GM18502 (cell line): ENCODE data around the gene FAM9C.
"Not testable (repeated sequence)": the region's sequence is repeated elsewhere in the genome, so short reads cannot be mapped to it uniquely, and the experiment has no call there.

Source experiments
- ATAC-seq: cut with Tn5 transposase; IDR thresholded peaks from one replicate; pipeline ENCODE4 v1.9.1; 2021; ENCODE audit warnings: mild to moderate bottlenecking; ENCODE audit not compliant: unreplicated experiment, poor library complexity

The FAM9C gene

DNA sequence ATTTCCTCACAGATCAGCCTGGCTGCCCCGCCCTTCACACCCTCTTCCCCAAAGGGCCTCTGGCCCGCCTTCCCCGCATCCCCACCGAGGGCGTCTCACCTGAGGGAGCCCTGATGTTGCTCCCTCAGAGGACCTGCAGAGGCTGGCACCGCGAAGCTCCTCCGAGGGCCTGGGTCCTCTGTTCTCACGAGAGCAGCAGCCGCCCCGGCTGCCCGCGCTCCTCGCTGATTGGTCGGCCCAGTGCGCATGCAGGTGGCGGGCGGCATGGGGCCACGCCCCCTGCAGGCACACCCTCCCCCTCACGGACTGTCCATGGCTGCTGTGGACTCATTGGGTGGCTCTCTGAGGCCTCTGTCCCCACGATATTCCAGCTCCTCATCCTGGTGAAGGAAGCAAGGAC is at the start of gene FAM9C:
TSS of gene FAM9C (minus strand) at position 180 of the 400 bp plus-strand sequence. CDS start 831 bp downstream, outside the sequence.
- no peak for ATAC-seq

GRCh38 chrX:13093529-13094140 is 49.2 kb upstream of the FAM9C start:
- no peak for ATAC-seq

DNA sequence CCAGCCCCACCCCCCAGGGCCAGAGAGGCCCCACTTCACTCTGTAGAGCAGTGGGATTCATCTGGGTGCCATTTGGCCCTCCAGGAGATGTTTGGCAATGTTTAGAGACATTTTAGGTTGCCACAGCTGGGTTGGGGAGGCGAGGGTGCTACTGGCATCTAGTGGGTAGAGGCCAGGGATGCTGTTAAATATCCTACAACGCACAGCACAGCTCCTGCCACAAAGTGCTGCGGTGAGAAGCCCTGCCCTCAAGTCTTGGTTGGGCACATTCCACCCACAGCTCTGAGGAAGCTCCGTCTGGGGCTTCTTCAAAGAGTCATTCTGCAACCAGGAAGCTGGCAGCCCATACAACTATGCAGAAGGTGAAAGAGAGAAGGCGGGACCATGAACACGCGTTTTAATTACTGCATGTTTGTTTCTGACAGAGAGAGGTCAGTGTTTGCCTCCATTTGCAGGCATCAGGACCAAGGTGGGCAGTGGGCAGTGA is 48.1 kb upstream of the FAM9C start:
- ATAC-seq = peak; percentile 80

- no peak for ATAC-seq
These were observed 46.8 kb upstream of the FAM9C start for GRCh38 chrX:13091111-13091765.

DNA sequence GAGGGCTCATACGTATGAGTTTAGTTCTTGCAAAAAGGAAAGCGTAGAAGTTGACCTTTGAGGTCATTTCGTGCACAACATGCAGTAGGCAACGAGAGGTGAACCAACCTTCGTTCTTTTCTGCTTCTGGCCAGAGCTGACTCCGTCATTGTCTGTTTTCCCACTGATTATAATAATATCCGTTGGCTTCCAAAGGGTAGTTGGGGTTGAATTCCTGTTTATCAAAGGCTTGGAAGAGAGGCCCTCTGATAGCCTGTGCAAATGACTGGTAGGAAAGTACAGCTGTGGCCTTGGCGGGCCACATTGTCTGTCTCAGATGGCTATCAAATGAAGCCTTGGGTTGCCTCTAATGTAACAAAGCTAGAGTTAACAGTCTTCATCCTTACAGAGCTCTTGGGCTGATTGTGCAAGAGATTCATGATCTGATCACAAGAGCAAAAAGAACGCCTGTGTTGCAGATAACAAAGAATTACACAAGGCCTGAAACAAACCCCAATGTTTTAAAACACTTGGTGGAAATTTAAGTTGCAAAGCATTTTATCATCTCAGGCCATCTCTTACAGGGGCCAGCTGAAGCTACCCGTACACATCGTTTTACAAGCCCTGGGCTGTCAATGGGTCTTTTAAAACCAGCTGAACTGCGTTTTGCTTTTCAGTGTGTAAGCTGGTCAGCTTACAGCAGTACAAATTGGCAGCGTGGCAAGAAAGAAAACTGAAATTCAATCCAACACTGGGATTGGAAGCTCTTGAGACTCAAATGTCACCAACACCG is 46.1 kb upstream of the FAM9C start:
- no peak for ATAC-seq

- ATAC-seq = no peak
These were observed 45.6 kb upstream of the FAM9C start for GRCh38 chrX:13090027-13090338.

DNA sequence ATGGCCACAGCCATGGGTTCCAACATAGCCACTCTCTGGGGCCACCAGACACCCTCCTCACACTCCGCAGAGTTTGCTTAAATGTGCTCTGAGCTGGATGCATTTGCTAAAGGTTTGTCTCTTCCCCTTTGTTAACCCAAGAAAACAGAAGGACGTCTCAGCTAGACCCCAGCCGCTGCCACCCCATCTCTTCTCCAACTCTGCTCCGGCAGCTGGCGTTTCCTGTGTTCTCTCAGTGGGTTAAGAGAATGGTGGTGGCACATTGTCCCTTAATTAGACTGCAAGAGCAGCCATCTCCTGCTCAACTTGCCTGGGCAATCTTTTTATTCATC is 43.7 kb upstream of the FAM9C start:
- ATAC-seq = no peak

DNA sequence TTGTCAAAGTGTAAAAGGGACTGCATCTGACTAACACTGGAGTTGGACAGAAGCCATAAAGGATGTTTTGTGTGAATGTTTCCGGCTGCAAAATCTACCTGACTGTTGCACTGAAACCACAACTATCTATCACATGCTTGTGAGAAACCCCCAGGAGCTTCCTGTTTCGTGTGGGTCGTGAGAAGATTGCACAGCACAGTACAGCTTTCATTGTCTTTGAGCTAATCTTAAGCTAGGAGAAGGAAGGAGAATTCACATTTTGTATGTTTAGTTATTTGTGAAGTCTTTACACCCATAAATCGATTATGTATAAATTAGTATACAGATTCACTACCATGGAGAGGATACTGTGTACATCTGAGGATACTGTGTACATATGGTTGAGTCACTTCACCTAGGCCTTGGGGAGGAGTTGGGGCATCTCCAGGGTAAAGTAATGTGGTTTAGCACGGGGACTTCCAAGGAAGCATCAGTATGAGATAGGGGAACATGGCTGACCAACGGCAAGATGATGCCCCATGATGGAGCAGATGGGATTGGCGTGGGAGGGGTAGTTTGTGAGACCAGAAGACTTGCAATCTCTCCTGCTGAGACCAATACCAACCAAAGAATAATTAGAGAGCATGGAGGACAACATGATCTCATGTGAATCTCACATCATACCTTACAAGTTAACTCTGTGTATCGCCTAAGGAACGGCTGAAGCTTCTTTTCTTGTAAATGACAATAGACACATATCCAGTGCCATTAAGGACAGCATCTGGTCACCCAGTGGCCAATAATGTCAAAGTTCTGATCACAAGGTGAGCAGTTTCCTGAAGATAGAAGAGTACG is 43.1 kb upstream of the FAM9C start:
- ATAC-seq = peak; percentile 78

- not testable (repeated sequence) for ATAC-seq
These were observed 42.4 kb upstream of the FAM9C start for GRCh38 chrX:13086793-13087321.

DNA sequence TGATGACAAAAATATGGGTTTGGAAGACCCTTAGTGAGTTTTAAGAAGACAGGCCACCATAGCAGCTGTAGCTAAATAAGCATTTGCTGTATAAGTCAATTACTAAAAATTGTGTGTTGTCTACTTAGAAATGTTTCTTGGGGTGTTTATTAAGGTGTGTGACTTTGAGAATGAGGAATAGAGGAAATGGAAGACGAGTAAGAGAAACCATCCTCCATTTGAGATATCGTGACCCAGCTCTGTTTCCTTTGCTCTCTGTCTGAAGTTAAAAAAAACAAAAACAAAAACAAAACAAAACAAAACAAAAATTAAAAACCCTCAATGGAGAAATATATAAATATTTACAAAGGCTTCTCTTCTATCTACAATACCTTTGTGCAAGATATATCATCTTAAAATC is 41.7 kb upstream of the FAM9C start:
- no peak for ATAC-seq

GRCh38 chrX:13085526-13085925 is 41.1 kb upstream of the FAM9C start:
- ATAC-seq = no peak

DNA sequence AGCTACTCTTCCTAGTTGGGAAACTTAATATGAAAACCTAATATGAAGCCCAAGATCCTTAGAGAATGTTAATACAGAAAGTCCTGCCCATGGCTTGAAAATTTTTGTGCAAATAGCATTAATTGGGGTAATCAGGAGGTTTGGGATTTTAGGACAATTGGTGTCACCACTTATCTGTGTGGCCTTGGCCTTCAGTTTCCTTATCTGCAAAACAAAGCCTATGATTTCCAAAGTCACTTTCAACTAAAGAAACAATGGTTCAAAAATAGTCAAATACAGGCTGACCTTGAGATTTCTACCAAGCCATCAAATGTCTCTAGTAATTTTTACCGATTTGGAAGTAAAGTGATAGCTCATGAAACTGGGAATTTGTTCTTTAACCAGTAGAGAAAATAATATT is 40.2 kb upstream of the FAM9C start:
- ATAC-seq = no peak

DNA sequence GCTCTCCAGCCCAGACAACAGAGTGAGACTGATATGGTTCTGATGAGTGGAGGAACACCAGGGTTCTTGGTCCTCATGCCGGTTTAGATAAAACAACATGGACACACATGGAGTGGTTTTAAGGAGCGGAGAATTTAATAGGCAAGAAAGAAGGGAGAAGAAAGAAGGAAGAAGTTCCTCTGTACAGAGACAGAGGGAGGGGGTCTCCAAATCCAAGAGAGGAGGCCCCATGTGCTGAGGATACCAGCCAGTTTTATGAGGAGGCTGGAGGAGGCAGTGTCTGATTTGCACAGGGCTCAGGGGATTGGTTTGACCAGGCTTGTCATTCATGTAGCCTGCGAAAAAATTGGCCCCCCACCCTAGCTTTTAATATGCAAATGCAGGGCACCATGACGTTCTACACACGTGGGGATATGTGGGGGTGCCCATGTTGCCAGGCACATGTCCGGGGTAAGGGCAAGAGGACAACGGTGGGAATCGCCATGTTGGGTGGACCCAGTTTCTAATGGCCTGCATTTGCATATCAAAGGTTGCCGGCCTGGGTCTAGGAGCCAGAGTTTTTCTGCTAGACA is 39.4 kb upstream of the FAM9C start:
- ATAC-seq = not testable (repeated sequence)

- ATAC-seq = no peak
These were observed 38.0 kb upstream of the FAM9C start for GRCh38 chrX:13082206-13083065.

GRCh38 chrX:13081395-13082205 is 37.2 kb upstream of the FAM9C start:
- ATAC-seq = peak; percentile 56

DNA sequence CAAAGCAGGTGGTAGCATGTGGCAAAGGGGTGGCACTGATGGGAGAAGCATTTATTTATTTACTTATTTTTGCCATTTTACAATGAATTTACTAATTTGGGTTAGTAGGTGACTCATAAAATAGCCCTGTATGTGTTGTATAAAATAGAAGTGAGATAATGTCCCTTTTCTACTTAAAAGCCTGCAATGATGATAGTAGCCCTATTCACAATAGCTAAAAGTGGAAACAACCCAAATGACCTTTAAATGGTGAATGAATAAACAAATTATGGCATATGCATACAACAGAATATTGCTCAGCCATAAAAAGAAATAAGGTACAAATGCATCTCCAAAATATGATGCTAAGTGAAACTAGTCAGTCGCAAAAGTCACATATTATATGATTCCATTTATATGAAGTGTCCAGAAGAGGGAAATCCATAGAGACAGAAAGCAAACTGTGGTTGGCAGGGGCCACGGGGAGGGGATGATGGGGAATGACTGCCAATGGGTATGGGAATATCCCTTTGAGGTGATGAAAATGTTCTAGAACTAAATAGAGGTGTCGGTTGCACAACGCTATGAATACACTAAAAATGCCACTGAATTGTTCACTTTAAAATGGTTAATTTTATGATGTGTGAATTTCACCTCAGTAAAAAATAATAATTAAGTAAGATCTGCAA is 35.8 kb upstream of the FAM9C start:
- ATAC-seq = no peak

- ATAC-seq = no peak
These were observed 34.5 kb upstream of the FAM9C start for GRCh38 chrX:13078739-13079444.
